ENCODE data around the gene ZNF205.

ZNF205 gene

GRCh38 chr16:3143189-3143588, 30.8 kb downstream of the ZNF205 start:
- H3K4me3 ChIP-seq (ENCODE audit: control insufficient read depth in 1 of 7, extremely low read depth in 1 of 7, insufficient read depth in 4 of 7, low read depth in 2 of 7, low read length in 6 of 7), result no peak overlapping the region
- POLR2A ChIA-PET, result no interaction called here
- CTCF ChIA-PET, result interaction anchor here (0.9 to 9.3 kb wide), 3 partner anchors 11 to 319 kb away, joined by 3 to 121 read pairs (median 3); partner anchors contain the start of gene ZNF213

GRCh38 chr16:3143598-3144320, 31.4 kb downstream of the ZNF205 start:
- Histone ChIP-seq H3K4me1 (ENCODE audit: control extremely low read depth in 1 of 4, control insufficient read depth in 4 of 4, insufficient read depth in 4 of 4, low read length in 3 of 4) (no peaks in the 10 kb centered on the region), H3K27ac (ENCODE audit: insufficient read depth in 1 of 2, low read depth in 1 of 2, low read length in 2 of 2, poor library complexity in 1 of 2, severe bottlenecking in 2 of 2) (no peak overlapping the region), H3K4me3 (ENCODE audit: control insufficient read depth in 1 of 7, extremely low read depth in 1 of 7, insufficient read depth in 4 of 7, low read depth in 2 of 7, low read length in 6 of 7) (no peak overlapping the region), H3K27me3 (replicated peaks in 2 of 5; ENCODE audit: control insufficient read depth in 4 of 5, insufficient read depth in 5 of 5, low read length in 4 of 5) (no peaks in the 10 kb centered on the region), H3K9me3 (ENCODE audit: control extremely low read depth in 1 of 5, control insufficient read depth in 4 of 5, insufficient read depth in 2 of 5, low read depth in 1 of 5, low read length in 4 of 5) (no peaks in the 10 kb centered on the region), H3K36me3 (ENCODE audit: control insufficient read depth in 4 of 4, insufficient read depth in 4 of 4, low read length in 3 of 4) (peaks cover 0 to 34% (median 16%) of the 10 kb centered on the region in 4 experiments)
- CTCF ChIA-PET, result interaction anchor here (1.4 to 9.3 kb wide), 2 partner anchors 11 to 110 kb away, joined by 3 to 121 read pairs; partner anchors contain the start of gene ZNF213
- POLR2A ChIA-PET, result interaction anchor here (0.5 to 0.7 kb wide), 2 partner anchors 16 to 139 kb away, joined by 3 read pairs; partner anchors contain the start of gene ZNF263
- DNase-seq, result no peak
- WGBS (ENCODE audit: insufficient coverage), result 94% methylated on average over 22 of the region's 23 CpGs

More at GRCh38 chr16:3143189-3143588, 30.8 kb downstream of the ZNF205 start:
- 99% methylated on average over 10 of the region's 11 CpGs for WGBS (ENCODE audit: insufficient coverage)
- Histone ChIP-seq H3K36me3 (ENCODE audit: control insufficient read depth in 4 of 4, insufficient read depth in 4 of 4, low read length in 3 of 4) (peaks cover 0 to 40% (median 19%) of the 10 kb centered on the region in 4 experiments), H3K4me1 (ENCODE audit: control extremely low read depth in 1 of 4, control insufficient read depth in 4 of 4, insufficient read depth in 4 of 4, low read length in 3 of 4) (no peaks in the 10 kb centered on the region), H3K27me3 (replicated peaks in 2 of 5; ENCODE audit: control insufficient read depth in 4 of 5, insufficient read depth in 5 of 5, low read length in 4 of 5) (no peaks in the 10 kb centered on the region), H3K27ac (ENCODE audit: insufficient read depth in 1 of 2, low read depth in 1 of 2, low read length in 2 of 2, poor library complexity in 1 of 2, severe bottlenecking in 2 of 2) (no peak overlapping the region), H3K9me3 (ENCODE audit: control extremely low read depth in 1 of 5, control insufficient read depth in 4 of 5, insufficient read depth in 2 of 5, low read depth in 1 of 5, low read length in 4 of 5) (no peaks in the 10 kb centered on the region)
- no peak for DNase-seq

DNA sequence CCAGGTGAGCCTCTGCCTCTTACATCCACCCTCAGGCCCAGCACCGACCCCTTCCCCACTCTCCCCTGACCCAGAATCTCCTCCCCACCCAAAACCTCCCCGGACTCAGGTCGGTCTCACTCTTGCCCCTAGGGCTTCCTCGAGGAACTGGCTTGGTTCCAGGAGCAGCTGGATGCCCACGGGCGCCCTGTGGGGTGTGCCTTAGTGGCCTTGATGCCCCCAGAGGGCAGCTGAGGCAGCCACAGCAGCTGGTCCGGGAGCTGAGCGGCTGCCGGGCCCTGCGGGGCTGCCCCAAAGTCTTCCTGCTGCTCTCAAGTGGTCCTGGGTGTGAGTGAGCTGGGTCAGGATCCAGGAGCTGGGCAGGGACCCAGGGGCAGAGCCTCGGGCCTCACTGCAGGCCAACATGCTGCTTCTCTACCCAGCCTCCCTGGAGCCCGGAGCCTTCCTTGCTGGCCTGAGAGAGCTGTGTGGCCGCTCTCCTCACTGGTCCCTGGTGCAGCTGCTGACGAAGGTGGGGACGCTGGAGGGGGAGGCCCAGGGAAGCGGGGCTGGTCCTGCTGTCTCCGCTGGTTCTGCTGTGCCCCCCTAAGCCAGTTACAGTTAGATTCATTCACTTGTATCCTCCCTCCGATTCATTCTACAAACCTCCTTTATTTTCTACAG, 32.1 kb downstream of the ZNF205 start:
- Histone ChIP-seq H3K4me3 (ENCODE audit: control insufficient read depth in 1 of 7, extremely low read depth in 1 of 7, insufficient read depth in 4 of 7, low read depth in 2 of 7, low read length in 6 of 7) (no peak overlapping the region), H3K4me1 (ENCODE audit: control extremely low read depth in 1 of 4, control insufficient read depth in 4 of 4, insufficient read depth in 4 of 4, low read length in 3 of 4) (peaks cover 0 to 6% (median 3%) of the 10 kb centered on the region in 4 experiments), H3K9me3 (ENCODE audit: control extremely low read depth in 1 of 5, control insufficient read depth in 4 of 5, insufficient read depth in 2 of 5, low read depth in 1 of 5, low read length in 4 of 5) (no peaks in the 10 kb centered on the region), H3K27me3 (replicated peaks in 2 of 5; ENCODE audit: control insufficient read depth in 4 of 5, insufficient read depth in 5 of 5, low read length in 4 of 5) (no peaks in the 10 kb centered on the region), H3K27ac (ENCODE audit: insufficient read depth in 1 of 2, low read depth in 1 of 2, low read length in 2 of 2, poor library complexity in 1 of 2, severe bottlenecking in 2 of 2) (no peak overlapping the region), H3K36me3 (ENCODE audit: control insufficient read depth in 4 of 4, insufficient read depth in 4 of 4, low read length in 3 of 4) (peaks cover 0 to 28% (median 13%) of the 10 kb centered on the region in 4 experiments)
- 77% methylated on average over 11 of the region's 18 CpGs for WGBS (ENCODE audit: insufficient coverage)
- DNase-seq, result no peak
- ChIA-PET POLR2A (interaction anchor here (0.5 to 0.7 kb wide), 2 partner anchors 15 to 139 kb away, joined by 3 read pairs; partner anchors contain the start of gene ZNF263), CTCF (interaction anchor here (1.2 to 9.3 kb wide), 3 partner anchors 12 to 111 kb away, joined by 3 to 121 read pairs (median 4); partner anchors contain the start of gene ZNF213)

- ChIA-PET POLR2A (no interaction called here), CTCF (interaction anchor here (1.2 to 9.3 kb wide), 2 partner anchors 13 to 14 kb away, joined by 4 to 121 read pairs; partner anchors contain the start of gene ZNF213)
- no peak overlapping the region for H3K27ac ChIP-seq (ENCODE audit: insufficient read depth in 1 of 2, low read depth in 1 of 2, low read length in 2 of 2, poor library complexity in 1 of 2, severe bottlenecking in 2 of 2)
- H3K4me1 ChIP-seq (ENCODE audit: control extremely low read depth in 1 of 4, control insufficient read depth in 4 of 4, insufficient read depth in 4 of 4, low read length in 3 of 4), result peaks cover 0 to 12% (median 7%) of the 10 kb centered on the region in 4 experiments
- H3K9me3 ChIP-seq (ENCODE audit: control extremely low read depth in 1 of 5, control insufficient read depth in 4 of 5, insufficient read depth in 2 of 5, low read depth in 1 of 5, low read length in 4 of 5), result no peaks in the 10 kb centered on the region
- no peak overlapping the region for H3K4me3 ChIP-seq (ENCODE audit: control insufficient read depth in 1 of 7, extremely low read depth in 1 of 7, insufficient read depth in 4 of 7, low read depth in 2 of 7, low read length in 6 of 7)
- DNase-seq, result no peak
- H3K36me3 ChIP-seq (ENCODE audit: control insufficient read depth in 4 of 4, insufficient read depth in 4 of 4, low read length in 3 of 4), result peaks cover 0 to 28% (median 13%) of the 10 kb centered on the region in 4 experiments
- no peaks in the 10 kb centered on the region for H3K27me3 ChIP-seq (replicated peaks in 2 of 5; ENCODE audit: control insufficient read depth in 4 of 5, insufficient read depth in 5 of 5, low read length in 4 of 5)
- WGBS (ENCODE audit: insufficient coverage), result 95% methylated on average over 10 of the region's 10 CpGs
These were observed 32.8 kb downstream of the ZNF205 start for GRCh38 chr16:3145151-3145550.

DNA sequence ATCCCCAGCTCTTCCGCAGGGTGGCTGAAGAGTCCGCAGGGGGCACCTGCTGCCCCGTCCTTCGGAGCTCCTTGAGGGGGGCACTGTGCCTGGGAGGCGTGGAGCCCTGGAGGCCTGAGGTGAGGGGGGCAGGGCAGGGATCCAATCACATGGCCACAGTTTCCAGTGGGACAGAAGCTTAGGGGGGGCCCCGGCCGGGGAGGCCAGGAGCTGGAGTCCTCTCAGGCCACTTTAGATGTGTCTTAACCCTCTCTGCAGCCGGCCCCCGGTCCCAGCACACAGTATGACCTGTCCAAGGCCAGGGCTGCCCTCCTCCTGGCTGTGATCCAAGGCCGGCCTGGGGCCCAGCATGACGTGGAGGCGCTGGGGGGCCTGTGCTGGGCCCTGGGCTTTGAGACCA, 33.3 kb downstream of the ZNF205 start:
- Histone ChIP-seq H3K27ac (ENCODE audit: insufficient read depth in 1 of 2, low read depth in 1 of 2, low read length in 2 of 2, poor library complexity in 1 of 2, severe bottlenecking in 2 of 2) (no peak overlapping the region), H3K27me3 (replicated peaks in 2 of 5; ENCODE audit: control insufficient read depth in 4 of 5, insufficient read depth in 5 of 5, low read length in 4 of 5) (no peaks in the 10 kb centered on the region), H3K36me3 (ENCODE audit: control insufficient read depth in 4 of 4, insufficient read depth in 4 of 4, low read length in 3 of 4) (peaks cover 0 to 26% (median 11%) of the 10 kb centered on the region in 4 experiments), H3K9me3 (ENCODE audit: control extremely low read depth in 1 of 5, control insufficient read depth in 4 of 5, insufficient read depth in 2 of 5, low read depth in 1 of 5, low read length in 4 of 5) (no peaks in the 10 kb centered on the region), H3K4me1 (ENCODE audit: control extremely low read depth in 1 of 4, control insufficient read depth in 4 of 4, insufficient read depth in 4 of 4, low read length in 3 of 4) (peaks cover 0 to 14% (median 8%) of the 10 kb centered on the region in 4 experiments), H3K4me3 (ENCODE audit: control insufficient read depth in 1 of 7, extremely low read depth in 1 of 7, insufficient read depth in 4 of 7, low read depth in 2 of 7, low read length in 6 of 7) (no peak overlapping the region)
- 96% methylated on average over 12 of the region's 12 CpGs for WGBS (ENCODE audit: insufficient coverage)
- POLR2A ChIA-PET, result interaction anchor here (0.5 kb wide), 1 partner anchor 422 kb away, joined by 4 read pairs; no protein-coding TSS in a partner anchor
- CTCF ChIA-PET, result interaction anchor here (1.2 to 9.3 kb wide), 2 partner anchors 13 kb away, joined by 4 to 121 read pairs; partner anchors contain the start of gene ZNF213
- no peak for DNase-seq

DNA sequence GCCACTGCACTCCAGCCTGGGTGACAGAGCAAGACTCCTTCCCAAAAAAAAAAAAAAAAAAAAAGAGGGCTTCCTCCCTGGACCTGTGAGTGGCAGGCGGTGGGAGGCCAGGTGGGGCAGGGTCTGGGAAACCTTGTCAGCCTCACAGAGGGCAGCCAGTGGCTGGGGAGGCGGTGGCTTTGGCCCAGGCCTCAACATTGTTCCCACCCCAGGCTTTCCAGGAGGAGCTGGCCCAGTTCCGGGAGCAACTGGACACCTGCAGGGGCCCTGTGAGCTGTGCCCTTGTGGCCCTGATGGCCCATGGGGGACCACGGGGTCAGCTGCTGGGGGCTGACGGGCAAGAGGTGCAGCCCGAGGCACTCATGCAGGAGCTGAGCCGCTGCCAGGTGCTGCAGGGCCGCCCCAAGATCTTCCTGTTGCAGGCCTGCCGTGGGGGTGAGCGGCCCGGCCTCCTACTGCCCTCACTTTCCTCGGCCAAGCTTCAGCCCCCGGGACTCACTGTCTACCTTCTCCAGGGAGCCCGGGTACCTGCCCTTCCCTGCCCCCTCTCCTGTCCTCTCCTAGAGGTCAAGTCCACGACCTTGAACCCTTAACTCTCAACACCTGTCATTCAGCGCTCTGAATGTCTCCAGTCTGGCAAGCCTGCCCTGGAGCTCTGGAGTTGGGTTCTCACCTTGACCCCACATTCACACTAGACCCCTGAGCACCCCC, 34.8 kb downstream of the ZNF205 start:
- no peak for DNase-seq
- CTCF ChIA-PET, result interaction anchor here (1.2 to 9.3 kb wide), 5 partner anchors 7 to 116 kb away, joined by 3 to 121 read pairs (median 4); partner anchors contain the start of gene ZNF213
- WGBS (ENCODE audit: insufficient coverage), result 94% methylated on average over 15 of the region's 16 CpGs
- Histone ChIP-seq H3K27ac (ENCODE audit: insufficient read depth in 1 of 2, low read depth in 1 of 2, low read length in 2 of 2, poor library complexity in 1 of 2, severe bottlenecking in 2 of 2) (no peak overlapping the region), H3K27me3 (replicated peaks in 2 of 5; ENCODE audit: control insufficient read depth in 4 of 5, insufficient read depth in 5 of 5, low read length in 4 of 5) (no peaks in the 10 kb centered on the region), H3K4me3 (ENCODE audit: control insufficient read depth in 1 of 7, extremely low read depth in 1 of 7, insufficient read depth in 4 of 7, low read depth in 2 of 7, low read length in 6 of 7) (no peak overlapping the region), H3K4me1 (ENCODE audit: control extremely low read depth in 1 of 4, control insufficient read depth in 4 of 4, insufficient read depth in 4 of 4, low read length in 3 of 4) (peaks cover 0 to 20% (median 16%) of the 10 kb centered on the region in 4 experiments), H3K36me3 (ENCODE audit: control insufficient read depth in 4 of 4, insufficient read depth in 4 of 4, low read length in 3 of 4) (peaks cover 0 to 11% (median 4%) of the 10 kb centered on the region in 4 experiments), H3K9me3 (ENCODE audit: control extremely low read depth in 1 of 5, control insufficient read depth in 4 of 5, insufficient read depth in 2 of 5, low read depth in 1 of 5, low read length in 4 of 5) (no peaks in the 10 kb centered on the region)
- POLR2A ChIA-PET, result interaction anchor here (1.6 kb wide), 1 partner anchor 12 kb away, joined by 3 read pairs; the partner anchor contains the start of gene ZNF213

All from common myeloid progenitor, CD34-positive (primary cell).